H9 (cell line): Measurements from ENCODE around the gene CDH15. TPM values are rescaled to one million over a fixed set of nuclear protein-coding genes. Genes with fewer than 3 reads are reported as not detected.

ENCODE experiments used
- DNase-seq: peaks from one replicate; pipeline ENCODE4 v3.0.0-alpha.2; 2017
- H2AFZ ChIP-seq: one replicate; pipeline ENCODE4 v1.6.1; 2013; ENCODE audit warnings: mild to moderate bottlenecking, low read length, control low read depth, moderate library complexity
- H2AK5ac ChIP-seq: 2 replicates; pipeline ENCODE4 v1.6.1; 2013; ENCODE audit warnings: low read length, control low read depth, mixed read lengths; ENCODE audit not compliant: insufficient read length
- H2BK120ac ChIP-seq: one replicate; pipeline ENCODE4 v1.6.1; 2013; ENCODE audit warnings: low read depth, mild to moderate bottlenecking, low read length, control low read depth, inconsistent platforms; ENCODE audit not compliant: poor library complexity, severe bottlenecking
- H2BK12ac ChIP-seq: 2 replicates; pipeline ENCODE4 v1.6.1; 2013; ENCODE audit warnings: low read length, control low read depth, mixed read lengths, low read depth; ENCODE audit not compliant: insufficient read length
- H2BK15ac ChIP-seq: 2 replicates; pipeline ENCODE4 v1.6.1; 2013; ENCODE audit warnings: low read depth, low read length, control low read depth
- H2BK20ac ChIP-seq: one replicate; pipeline ENCODE4 v1.6.1; 2013; ENCODE audit warnings: low read depth, mild to moderate bottlenecking, low read length, control low read depth, inconsistent platforms; ENCODE audit not compliant: poor library complexity, severe bottlenecking
- H2BK5ac ChIP-seq: 2 replicates; pipeline ENCODE4 v1.6.1; 2013; ENCODE audit warnings: low read length, control low read depth, mixed read lengths; ENCODE audit not compliant: insufficient read length
- H3K14ac ChIP-seq: 2 replicates; pipeline ENCODE4 v1.6.1; 2013; ENCODE audit warnings: low read length, control low read depth; ENCODE audit not compliant: insufficient read depth
- H3K18ac ChIP-seq: 2 replicates; pipeline ENCODE4 v1.6.1; 2013; ENCODE audit warnings: low read depth, mild to moderate bottlenecking, mixed read lengths, low read length, control low read depth; ENCODE audit not compliant: insufficient read length
- H3K23ac ChIP-seq: 2 replicates; pipeline ENCODE4 v1.6.1; 2013; ENCODE audit warnings: low read length, control low read depth, mixed read lengths, low read depth; ENCODE audit not compliant: insufficient read length
- H3K23me2 ChIP-seq: 2 replicates; pipeline ENCODE4 v1.6.1; 2013; ENCODE audit warnings: low read depth, mild to moderate bottlenecking, mixed read lengths, low read length, control low read depth; ENCODE audit not compliant: insufficient read length, poor library complexity, severe bottlenecking
- H3K27ac ChIP-seq: 2 replicates; pipeline ENCODE4 v1.5.1; 2013; ENCODE audit warnings: low read length, control low read depth, mixed read lengths, low read depth; ENCODE audit not compliant: insufficient read length
- H3K27me3 ChIP-seq: 2 replicates; pipeline ENCODE4 v1.6.1; 2013; ENCODE audit warnings: low read length, control low read depth, inconsistent platforms; ENCODE audit not compliant: insufficient read depth
- H3K4ac ChIP-seq: 2 replicates; pipeline ENCODE4 v1.6.1; 2013; ENCODE audit warnings: low read depth, mild to moderate bottlenecking, control low read depth, inconsistent platforms, low read length, moderate library complexity
- H3K4me1 ChIP-seq: 2 replicates; pipeline ENCODE4 v1.6.1; 2013; ENCODE audit warnings: low read length, control low read depth, inconsistent platforms; ENCODE audit not compliant: insufficient read depth
- H3K4me2 ChIP-seq: 2 replicates; pipeline ENCODE4 v1.6.1; 2013; ENCODE audit warnings: low read length, control low read depth, mixed read lengths; ENCODE audit not compliant: insufficient read length, insufficient read depth
- H3K56ac ChIP-seq: 2 replicates; pipeline ENCODE4 v1.6.1; 2013; ENCODE audit warnings: low read depth, mild to moderate bottlenecking, mixed read lengths, low read length, control low read depth; ENCODE audit not compliant: insufficient read length
- H3K79me1 ChIP-seq: 2 replicates; pipeline ENCODE4 v1.6.1; 2013; ENCODE audit warnings: low read depth, mild to moderate bottlenecking, moderate library complexity, low read length, control low read depth, inconsistent platforms; ENCODE audit not compliant: insufficient read depth, poor library complexity, severe bottlenecking
- H3K79me2 ChIP-seq: 2 replicates; pipeline ENCODE4 v1.6.1; 2013; ENCODE audit warnings: low read length, control low read depth, inconsistent platforms; ENCODE audit not compliant: insufficient read depth
- H3K9ac ChIP-seq: 2 replicates; pipeline ENCODE4 v1.6.1; 2013; ENCODE audit warnings: low read length, control low read depth, mixed read lengths; ENCODE audit not compliant: insufficient read length; ENCODE audit errors: extremely low read depth
- H3K9me3 ChIP-seq: one replicate; pipeline ENCODE4 v1.6.1; 2013; ENCODE audit warnings: low read depth, low read length, inconsistent platforms; ENCODE audit not compliant: control insufficient read depth
- H3T11ph ChIP-seq: one replicate; pipeline ENCODE4 v1.6.1; 2013; ENCODE audit warnings: mild to moderate bottlenecking, low read length, control low read depth, inconsistent platforms
- H4K20me1 ChIP-seq: one replicate; pipeline ENCODE4 v1.6.1; 2013; ENCODE audit not compliant: control insufficient read depth, insufficient read length, insufficient read depth
- H4K5ac ChIP-seq: 2 replicates; pipeline ENCODE4 v1.6.1; 2013; ENCODE audit warnings: low read depth, mild to moderate bottlenecking, mixed read lengths, low read length, control low read depth; ENCODE audit not compliant: insufficient read length
- H4K8ac ChIP-seq: replicated peaks from 2 replicates; pipeline ENCODE4 v1.6.1; 2013; ENCODE audit warnings: low read length, control low read depth, mixed read lengths, low read depth; ENCODE audit not compliant: insufficient read length
- H4K91ac ChIP-seq: 2 replicates; pipeline ENCODE4 v1.6.1; 2013; ENCODE audit warnings: low read depth, mild to moderate bottlenecking, moderate library complexity, mixed read lengths, low read length, control low read depth; ENCODE audit not compliant: insufficient read length
- H3K27ac Mint-ChIP-seq, 3 experiments: 2 replicates in 2 of 3; 3 replicates in 1 of 3; pipeline ENCODE4 v1.8.0; 2020 to 2021; ENCODE audit warnings: mixed read lengths in 3 of 3, mild to moderate bottlenecking in 1 of 3, moderate library complexity in 1 of 3
- H3K27me3 Mint-ChIP-seq: 2 replicates; pipeline ENCODE4 v1.8.0; 2021; ENCODE audit warnings: low read depth, mild to moderate bottlenecking, moderate library complexity, mixed read lengths
- H3K36me3 Mint-ChIP-seq, 3 experiments: 2 replicates in 2 of 3; 3 replicates in 1 of 3; pipeline ENCODE4 v1.8.0; 2020 to 2021; ENCODE audit warnings: low read depth in 3 of 3, mixed read lengths in 3 of 3; ENCODE audit not compliant: insufficient read depth in 1 of 3
- H3K4me1 Mint-ChIP-seq, 2 experiments: 2 replicates each; pipeline ENCODE4 v1.8.0; 2020; ENCODE audit warnings: mixed read lengths in 2 of 2
- H3K4me3 Mint-ChIP-seq, 2 experiments: 2 replicates in 1 of 2; 3 replicates in 1 of 2; pipeline ENCODE4 v1.8.0; 2020 to 2021; ENCODE audit warnings: mild to moderate bottlenecking in 2 of 2, mixed read lengths in 2 of 2, moderate library complexity in 1 of 2
- H3K9me3 Mint-ChIP-seq, 2 experiments: 2 replicates in 1 of 2; 3 replicates in 1 of 2; pipeline ENCODE4 v1.8.0; 2020; ENCODE audit warnings: mild to moderate bottlenecking in 2 of 2, mixed read lengths in 2 of 2, moderate library complexity in 1 of 2
- WGBS: extraction: QIAGEN DNeasy Blood & Tissue Kit; methylation state at CpG from one replicate; pipeline ENCODE4 v1.1.7; 2013; ENCODE audit warnings: missing lambda C conversion rate, low lambda C conversion rate, mixed read lengths; ENCODE audit not compliant: insufficient read length; ENCODE audit errors: extremely low coverage; 5-methylcytosine and 5-hydroxymethylcytosine counted together
- total RNA-seq: library from RNA; stranded (reverse); gene quantifications from 2 replicates; pipeline ENCODE4 v1.2.1, GENCODE V29; 2021
- TF ChIP-seq, protein P1 (sequence below): fragments of 200-600 bp; sonication (generic); conservative IDR thresholded peaks from 3 replicates; pipeline ENCODE4 v1.8.0; 2021; ENCODE audit warnings: antibody characterized with exemption, mild to moderate bottlenecking

The CDH15 gene
- total RNA-seq, 1 experiment from 2014 or later, result 0.28 TPM

DNA sequence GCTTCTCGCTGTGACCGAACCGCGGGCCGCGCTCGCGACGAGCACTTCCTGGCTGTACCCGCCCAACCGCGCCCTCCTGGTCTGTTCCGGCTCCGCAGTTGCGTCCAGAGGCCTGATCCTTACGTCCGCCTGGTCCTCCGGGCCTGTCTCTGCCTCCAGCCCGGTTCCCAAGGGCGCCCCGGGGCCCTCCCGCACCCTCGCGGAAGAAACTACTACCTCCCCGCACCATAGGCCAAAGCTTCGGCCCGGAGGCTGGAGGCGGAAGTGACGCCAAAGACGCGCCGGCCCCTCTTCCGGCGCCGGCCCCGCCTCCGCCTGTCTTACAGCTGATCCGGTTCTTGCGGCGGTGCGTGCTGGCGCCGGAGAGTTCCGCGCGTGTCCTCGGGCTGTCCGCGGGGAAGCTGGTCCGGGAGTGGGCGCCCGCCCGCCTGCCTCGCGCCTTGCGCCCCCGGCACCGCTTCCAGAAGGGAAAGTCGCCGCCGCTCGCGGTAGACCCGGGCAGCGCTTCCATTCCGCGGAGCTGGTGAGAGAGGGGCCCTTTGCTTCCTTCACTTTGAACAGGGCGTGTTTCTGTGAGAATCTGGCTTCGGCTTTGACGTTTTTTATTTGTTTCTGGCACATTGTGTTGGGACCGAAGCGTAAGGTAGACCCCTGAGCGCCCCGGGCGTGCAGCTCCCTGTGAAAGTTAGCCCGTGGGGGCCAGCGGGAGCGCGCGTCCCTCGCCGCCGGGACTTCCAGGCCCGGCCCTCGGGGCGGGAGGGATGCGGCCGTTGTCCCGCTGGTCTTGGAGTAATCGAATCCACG lies 46.0 kb downstream of the CDH15 start, which contains the start of gene ZNF778:
ZNF778 (plus strand) TSS at position 316 of the 804 bp plus-strand sequence. CDS start 3,425 bp downstream, outside the sequence.
- H3K27me3 Mint-ChIP-seq, result peaks cover 2% of the 10 kb centered on the region; the same call in 1 of the 2 replicates
- H2BK20ac ChIP-seq, result no peak within 1 kb of the TSS
- TF ChIP-seq, protein P1, sequence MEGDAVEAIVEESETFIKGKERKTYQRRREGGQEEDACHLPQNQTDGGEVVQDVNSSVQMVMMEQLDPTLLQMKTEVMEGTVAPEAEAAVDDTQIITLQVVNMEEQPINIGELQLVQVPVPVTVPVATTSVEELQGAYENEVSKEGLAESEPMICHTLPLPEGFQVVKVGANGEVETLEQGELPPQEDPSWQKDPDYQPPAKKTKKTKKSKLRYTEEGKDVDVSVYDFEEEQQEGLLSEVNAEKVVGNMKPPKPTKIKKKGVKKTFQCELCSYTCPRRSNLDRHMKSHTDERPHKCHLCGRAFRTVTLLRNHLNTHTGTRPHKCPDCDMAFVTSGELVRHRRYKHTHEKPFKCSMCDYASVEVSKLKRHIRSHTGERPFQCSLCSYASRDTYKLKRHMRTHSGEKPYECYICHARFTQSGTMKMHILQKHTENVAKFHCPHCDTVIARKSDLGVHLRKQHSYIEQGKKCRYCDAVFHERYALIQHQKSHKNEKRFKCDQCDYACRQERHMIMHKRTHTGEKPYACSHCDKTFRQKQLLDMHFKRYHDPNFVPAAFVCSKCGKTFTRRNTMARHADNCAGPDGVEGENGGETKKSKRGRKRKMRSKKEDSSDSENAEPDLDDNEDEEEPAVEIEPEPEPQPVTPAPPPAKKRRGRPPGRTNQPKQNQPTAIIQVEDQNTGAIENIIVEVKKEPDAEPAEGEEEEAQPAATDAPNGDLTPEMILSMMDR, result no peak

More for the DNA sequence above, 46.0 kb downstream of the CDH15 start, which contains the start of gene ZNF778:
- no CpG with 5 or more reads among the region's 91 CpGs for WGBS
- no peak within 1 kb of the TSS for H2AK5ac ChIP-seq
- H2BK12ac ChIP-seq, result no peak within 1 kb of the TSS
- no peaks in the 10 kb centered on the region for H4K20me1 ChIP-seq
- peak within 1 kb of the TSS; percentile 70 for H3K4me2 ChIP-seq
- peak; percentile 80 for DNase-seq
- H2BK15ac ChIP-seq, result no peak within 1 kb of the TSS
- H2BK120ac ChIP-seq, result no peak within 1 kb of the TSS
- no peak within 1 kb of the TSS for H3K56ac ChIP-seq
- H2AFZ ChIP-seq, result no peak within 1 kb of the TSS
- H3K79me1 ChIP-seq, result no peaks in the 10 kb centered on the region
- no peak within 1 kb of the TSS for H3K27ac ChIP-seq
- no peak within 1 kb of the TSS for H3K4ac ChIP-seq
- H3K14ac ChIP-seq, result peak within 1 kb of the TSS; percentile 82
- H3K23ac ChIP-seq, result no peak within 1 kb of the TSS
- Mint-ChIP-seq H3K36me3 (peaks cover 2 to 15% (median 9%) of the 10 kb centered on the region in 3 experiments; a peak in 6 of 7 replicates), H3K9me3 (no peaks in the 10 kb centered on the region), H3K4me3 (peak within 1 kb of the TSS; percentile 85 to 92), H3K4me1 (peaks cover 7 to 12% of the 10 kb centered on the region in 2 experiments), H3K27ac (peak within 1 kb of the TSS; percentile 35 to 94 (median 93); a peak in 6 of 7 replicates)
- H3K23me2 ChIP-seq, result peaks cover 3% of the 10 kb centered on the region
- H3K9ac ChIP-seq, result peak within 1 kb of the TSS; percentile 88
- H4K91ac ChIP-seq, result no peak within 1 kb of the TSS
- no peak within 1 kb of the TSS for H2BK5ac ChIP-seq
- H4K5ac ChIP-seq, result no peak within 1 kb of the TSS
- no peaks in the 10 kb centered on the region for H3K27me3 ChIP-seq
- no peaks in the 10 kb centered on the region for H3K79me2 ChIP-seq
- no peak within 1 kb of the TSS for H4K8ac ChIP-seq
- H3K18ac ChIP-seq, result peak within 1 kb of the TSS; percentile 63
- H3K4me1 ChIP-seq, result no peaks in the 10 kb centered on the region
- no peak within 1 kb of the TSS for H3T11ph ChIP-seq
- H3K9me3 ChIP-seq, result no peaks in the 10 kb centered on the region
